ENCODE results near the gene ERCC8. TPM values are rescaled to one million over a fixed set of nuclear protein-coding genes. Genes with fewer than 3 reads are reported as not detected.

ERCC8 gene
- total RNA-seq, 1 donor from 2014 or later, result 11.1 TPM

GRCh38 chr5:60856066-60856465 lies 88.8 kb downstream of the ERCC8 start:
- DNase-seq (ENCODE audit: low spot score), result no peak
- Mint-ChIP-seq H3K27ac (ENCODE audit: unreplicated experiment) (no peak overlapping the region), H3K4me1 (ENCODE audit: low read depth) (no peaks in the 10 kb centered on the region), H3K27me3 (ENCODE audit: low read depth) (no peaks in the 10 kb centered on the region), H3K36me3 (ENCODE audit: low read depth) (no peaks in the 10 kb centered on the region), H3K9me3 (ENCODE audit: low read depth) (no peaks in the 10 kb centered on the region), H3K4me3 (ENCODE audit: unreplicated experiment) (no peak overlapping the region)
- no peak for TF ChIP-seq CTCF (IDR thresholded peaks at IDR 0.05)

GRCh38 chr5:60852940-60853339 lies 91.9 kb downstream of the ERCC8 start:
- no peak for TF ChIP-seq CTCF (IDR thresholded peaks at IDR 0.05)
- Mint-ChIP-seq H3K27me3 (ENCODE audit: low read depth) (peaks cover 2% of the 10 kb centered on the region), H3K4me1 (ENCODE audit: low read depth) (no peaks in the 10 kb centered on the region), H3K27ac (ENCODE audit: unreplicated experiment) (no peak overlapping the region), H3K4me3 (ENCODE audit: unreplicated experiment) (no peak overlapping the region), H3K9me3 (ENCODE audit: low read depth) (no peaks in the 10 kb centered on the region), H3K36me3 (ENCODE audit: low read depth) (no peaks in the 10 kb centered on the region)
- DNase-seq (ENCODE audit: low spot score), result no peak

DNA sequence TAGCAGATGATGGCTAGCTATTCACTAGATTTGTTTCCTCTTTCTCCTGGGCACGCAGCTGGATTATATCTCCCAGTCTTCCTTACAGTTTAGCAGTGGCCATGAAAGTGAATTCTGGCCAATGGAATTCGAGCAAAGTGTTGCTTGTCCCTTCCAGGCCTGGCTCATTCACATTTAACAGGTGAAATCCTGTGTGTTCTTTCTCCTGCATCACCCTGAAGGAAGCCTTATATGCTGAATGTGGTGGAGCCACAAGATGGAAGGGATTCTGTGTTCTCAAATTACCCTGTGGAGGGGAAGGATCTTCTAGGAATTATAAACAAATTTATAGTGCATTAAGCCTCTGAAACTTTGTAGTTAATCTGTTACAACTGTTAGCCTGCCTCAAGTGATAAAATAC lies 92.6 kb downstream of the ERCC8 start:
- Mint-ChIP-seq H3K27ac (ENCODE audit: unreplicated experiment) (no peak overlapping the region), H3K9me3 (ENCODE audit: low read depth) (no peaks in the 10 kb centered on the region), H3K4me3 (ENCODE audit: unreplicated experiment) (no peak overlapping the region), H3K4me1 (ENCODE audit: low read depth) (no peaks in the 10 kb centered on the region), H3K36me3 (ENCODE audit: low read depth) (no peaks in the 10 kb centered on the region), H3K27me3 (ENCODE audit: low read depth) (peaks cover 2% of the 10 kb centered on the region)
- no peak for DNase-seq (ENCODE audit: low spot score)
- TF ChIP-seq CTCF (IDR thresholded peaks at IDR 0.05), result no peak

GRCh38 chr5:60851626-60852025 lies 93.2 kb downstream of the ERCC8 start:
- H3K36me3 Mint-ChIP-seq (ENCODE audit: low read depth), result no peaks in the 10 kb centered on the region
- no peaks in the 10 kb centered on the region for H3K9me3 Mint-ChIP-seq (ENCODE audit: low read depth)
- DNase-seq (ENCODE audit: low spot score), result no peak
- H3K4me1 Mint-ChIP-seq (ENCODE audit: low read depth), result no peaks in the 10 kb centered on the region
- peaks cover 7% of the 10 kb centered on the region for H3K27me3 Mint-ChIP-seq (ENCODE audit: low read depth)
- no peak for TF ChIP-seq CTCF (IDR thresholded peaks at IDR 0.05)
- H3K27ac Mint-ChIP-seq (ENCODE audit: unreplicated experiment), result no peak overlapping the region
- H3K4me3 Mint-ChIP-seq (ENCODE audit: unreplicated experiment), result no peak overlapping the region

- no peak overlapping the region for H3K4me3 Mint-ChIP-seq (ENCODE audit: unreplicated experiment)
- peaks cover 46% of the 10 kb centered on the region for H3K27me3 Mint-ChIP-seq (ENCODE audit: low read depth)
These were observed 98.6 kb downstream of the ERCC8 start for GRCh38 chr5:60846298-60846697.

More at GRCh38 chr5:60846298-60846697, 98.6 kb downstream of the ERCC8 start:
- no peak overlapping the region for H3K27ac Mint-ChIP-seq (ENCODE audit: unreplicated experiment)
- DNase-seq (ENCODE audit: low spot score), result no peak
- peaks cover 2% of the 10 kb centered on the region for H3K36me3 Mint-ChIP-seq (ENCODE audit: low read depth)
- no peak for TF ChIP-seq CTCF (IDR thresholded peaks at IDR 0.05)
- H3K4me1 Mint-ChIP-seq (ENCODE audit: low read depth), result peaks cover 13% of the 10 kb centered on the region
- no peaks in the 10 kb centered on the region for H3K9me3 Mint-ChIP-seq (ENCODE audit: low read depth)
